Ascending aorta (tissue), 2 donors: ENCODE data around the gene SLC9A9. TPM values are rescaled to one million over a fixed set of nuclear protein-coding genes. Genes with fewer than 3 reads are reported as not detected.

ENCODE experiments used
- DNase-seq, 2 donors: peaks; one replicate each; pipeline ENCODE4 v3.0.0-alpha.2; 2019; ENCODE audit warnings: low spot score in 2 of 2
- H3K27ac ChIP-seq, 2 donors: fragments of 200-600 bp; sonication (generic); one replicate each; pipeline ENCODE4 v1.5.1; 2016 to 2017; ENCODE audit warnings: mild to moderate bottlenecking in 1 of 2
- H3K27me3 ChIP-seq: fragments of 200-600 bp; sonication (generic); one replicate; pipeline ENCODE4 v1.5.1; 2017
- H3K36me3 ChIP-seq, 2 donors: fragments of 200-600 bp; sonication (generic); one replicate each; pipeline ENCODE4 v1.5.1; 2016
- H3K4me1 ChIP-seq, 2 donors: fragments of 200-600 bp; sonication (generic); one replicate each; pipeline ENCODE4 v1.5.1; 2016 to 2017; ENCODE audit warnings: mild to moderate bottlenecking in 1 of 2
- H3K4me3 ChIP-seq, 2 donors: fragments of 200-600 bp; sonication (generic); one replicate each; pipeline ENCODE4 v1.5.1; 2016 to 2017; ENCODE audit warnings: mild to moderate bottlenecking in 1 of 2
- H3K9me3 ChIP-seq, 2 donors: fragments of 200-600 bp; sonication (generic); one replicate each; pipeline ENCODE4 v1.5.1; 2016
- CTCF ChIP-seq, 3 experiments: fragments of 200-600 bp in 2 of 3; fragments of 450-650 bp in 1 of 3; sonication (generic) in 2 of 3; IDR thresholded peaks; one replicate each; pipeline ENCODE4 v1.5.1; 2016 to 2019; ENCODE audit warnings: antibody characterized with exemption in 3 of 3, mild to moderate bottlenecking in 1 of 3, moderate library complexity in 1 of 3
- intact Hi-C: fragments of 100-400 bp; cut with DNase I; formaldehyde crosslinking; loops from one replicate; pipeline ENCODE4 v1.15.1; 2023
- total RNA-seq: library from RNA; depleted of rRNA; stranded (reverse); fragments of >200 nt; gene quantifications from one replicate; pipeline ENCODE4 v1.1.0, GENCODE V29; 2016

The SLC9A9 gene
- total RNA-seq = 63.4 TPM

DNA sequence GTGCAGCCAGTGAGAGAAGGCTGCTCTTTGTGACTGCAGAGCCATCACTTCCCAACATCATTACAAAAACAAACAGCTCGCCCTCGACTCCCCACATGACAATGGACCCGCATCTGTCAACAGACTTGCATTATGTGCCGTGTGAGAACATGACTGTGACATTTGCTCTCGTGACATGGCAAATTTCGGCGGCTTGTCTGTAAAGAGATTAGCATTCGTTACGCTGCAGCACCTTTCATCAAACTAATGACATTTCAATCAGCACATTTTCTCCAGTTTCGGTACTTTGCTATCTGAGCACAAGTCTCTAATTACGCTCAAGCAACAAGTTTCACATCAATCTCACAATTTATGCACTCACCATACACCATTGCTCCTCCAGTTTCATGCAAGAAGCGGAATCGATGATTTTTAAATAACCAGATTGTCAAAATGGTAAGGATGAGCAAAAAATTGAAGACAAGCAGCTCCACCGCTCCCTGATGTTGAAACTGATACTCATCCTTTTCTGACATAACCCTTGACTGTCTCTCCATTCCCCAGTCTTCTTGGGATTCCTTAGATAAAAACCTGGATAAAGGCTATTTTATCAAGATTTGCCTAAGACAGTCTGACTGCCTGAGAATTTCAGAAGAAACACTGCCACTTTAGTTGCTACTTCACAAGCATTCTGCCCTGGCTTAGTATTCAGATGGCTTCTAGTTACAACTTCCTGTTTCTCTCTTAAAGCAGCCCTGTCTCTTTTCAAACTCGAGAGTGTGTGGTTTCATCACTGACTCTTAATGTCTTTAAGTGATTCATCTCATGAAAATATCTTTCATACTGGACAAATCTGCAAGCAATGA is at the start of gene SLC9A9:
Gene SLC9A9 (minus strand): TSS at position 682 of the 845 bp plus-strand sequence. CDS start 146 bp downstream, at position 536.
- Histone ChIP-seq H3K9me3 (no peaks in the 10 kb centered on the region), H3K27me3 (no peaks in the 10 kb centered on the region), H3K4me1 (peaks cover 0 to 12% of the 10 kb centered on the region in 2 donors), H3K4me3 (peak within 1 kb of the TSS; percentile 57 to 68), H3K36me3 (no peaks in the 10 kb centered on the region), H3K27ac (peak within 1 kb of the TSS in 1 of 2 donors; percentile 17)
- DNase-seq = peak in 1 of 2 donors; percentile 74
- no peak for TF ChIP-seq CTCF (IDR thresholded peaks at IDR 0.05)
- intact Hi-C loops = no loop called here

- TF ChIP-seq CTCF (IDR thresholded peaks at IDR 0.05) = no peak
- Histone ChIP-seq H3K4me1 (no peaks in the 10 kb centered on the region), H3K9me3 (no peaks in the 10 kb centered on the region), H3K27me3 (no peaks in the 10 kb centered on the region), H3K27ac (no peak overlapping the region), H3K36me3 (no peaks in the 10 kb centered on the region), H3K4me3 (no peak overlapping the region)
- no peak for DNase-seq
- intact Hi-C loops = loop anchor here (5.0 kb wide), 1 partner anchor 875 kb away; no protein-coding TSS in a partner anchor
These were observed 49.5 kb upstream of the SLC9A9 start for GRCh38 chr3:143897576-143898295.

GRCh38 chr3:143896486-143896885 is 48.2 kb upstream of the SLC9A9 start:
- TF ChIP-seq CTCF (IDR thresholded peaks at IDR 0.05) = no peak
- Histone ChIP-seq H3K27me3 (no peaks in the 10 kb centered on the region), H3K36me3 (no peaks in the 10 kb centered on the region), H3K27ac (no peak overlapping the region), H3K9me3 (no peaks in the 10 kb centered on the region), H3K4me3 (no peak overlapping the region), H3K4me1 (no peaks in the 10 kb centered on the region)
- DNase-seq = no peak
- intact Hi-C loops = loop anchor here (5.0 kb wide), 1 partner anchor 876 kb away; no protein-coding TSS in a partner anchor

DNA sequence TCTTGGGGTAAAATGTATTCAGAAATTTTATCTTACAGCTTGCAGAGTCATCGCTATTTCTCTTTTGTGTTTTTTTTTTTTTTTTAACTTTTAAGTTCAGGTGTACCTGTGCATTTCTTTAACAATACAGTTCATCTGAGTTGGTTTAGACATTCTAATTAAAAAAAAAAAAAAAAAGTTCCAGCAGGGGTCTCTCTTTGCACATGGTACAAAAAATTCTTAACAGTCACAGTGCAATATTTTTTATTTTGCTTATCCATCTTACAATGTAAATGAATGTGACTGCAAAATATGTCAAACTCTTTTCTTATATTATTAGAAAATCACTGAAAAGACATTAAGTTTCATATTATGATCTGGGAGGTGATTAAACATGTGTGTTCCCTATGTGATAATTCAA is 47.5 kb upstream of the SLC9A9 start:
- Histone ChIP-seq H3K27me3 (no peaks in the 10 kb centered on the region), H3K4me3 (no peak overlapping the region), H3K9me3 (no peaks in the 10 kb centered on the region), H3K4me1 (no peaks in the 10 kb centered on the region), H3K36me3 (no peaks in the 10 kb centered on the region), H3K27ac (no peak overlapping the region)
- TF ChIP-seq CTCF (IDR thresholded peaks at IDR 0.05) = peak in 2 of 3 experiments; percentile 25 to 40
- no peak for DNase-seq
- intact Hi-C loops = loop anchor here (5.0 kb wide), 1 partner anchor 876 kb away; no protein-coding TSS in a partner anchor

GRCh38 chr3:143888846-143889245 is 40.6 kb upstream of the SLC9A9 start:
- H3K27ac ChIP-seq = no peak overlapping the region
- TF ChIP-seq CTCF (IDR thresholded peaks at IDR 0.05) = no peak
- H3K27me3 ChIP-seq = no peaks in the 10 kb centered on the region
- intact Hi-C loops = no loop called here
- DNase-seq = no peak
- H3K4me1 ChIP-seq = no peaks in the 10 kb centered on the region
- H3K4me3 ChIP-seq = no peak overlapping the region
- H3K36me3 ChIP-seq = no peaks in the 10 kb centered on the region
- no peaks in the 10 kb centered on the region for H3K9me3 ChIP-seq
